Neural progenitor cell (in vitro differentiated cells): Measurements from ENCODE around the gene BSN.

Experiments
- CTCF ChIP-seq: fragments of 200-600 bp; sonication (generic); IDR thresholded peaks from 2 replicates; pipeline ENCODE4 v1.5.1; 2017; ENCODE audit warnings: antibody characterized with exemption, mild to moderate bottlenecking
- EZH2 ChIP-seq: fragments of 200-600 bp; sonication (generic); IDR thresholded peaks from 2 replicates; pipeline ENCODE4 v1.6.1; 2017; ENCODE audit warnings: antibody characterized with exemption, mild to moderate bottlenecking, moderate library complexity

- TF ChIP-seq CTCF: no peak
- no peak for TF ChIP-seq EZH2
These were observed 18.1 kb upstream of the BSN start for GRCh38 chr3:49535971-49536874.
